B cell (primary cell): ENCODE data around the gene SLC13A3. TPM values are rescaled to one million over a fixed set of nuclear protein-coding genes. Genes with fewer than 3 reads are reported as not detected.

Source experiments
- ATAC-seq: fragments of 200-7000 bp; cut with Tn5 transposase; one replicate; pipeline ENCODE4 v1.10.0; 2021; ENCODE audit warnings: low read depth, mild to moderate bottlenecking, moderate number of reproducible peaks, moderate library complexity
- CTCF ChIA-PET: fragments of 350-600 bp; sonication (Branson Sonifier 250); formaldehyde crosslinking; loops from one replicate; lab custom pipeline; 2021; ENCODE audit warnings: antibody characterized with exemption, inconsistent platforms; lab: Charles Lee
- POLR2A ChIA-PET: fragments of 350-600 bp; sonication (Branson Sonifier 250); formaldehyde crosslinking; loops from one replicate; lab custom pipeline; 2021; ENCODE audit warnings: antibody characterized with exemption; lab: Charles Lee
- DNase-seq: peaks from one replicate; pipeline ENCODE4 v3.0.0; 2013
- H2AFZ ChIP-seq: 2 replicates; pipeline ENCODE4 v1.6.1; 2012; ENCODE audit warnings: mild to moderate bottlenecking, low read depth, low read length; ENCODE audit not compliant: insufficient read depth, poor library complexity, severe bottlenecking
- H3K27ac ChIP-seq, 2 donors: 1 replicate in 1 of 2; 2 replicates in 1 of 2; pipeline ENCODE4 v1.5.1; 2012 to 2013; ENCODE audit warnings: low read length in 2 of 2, mild to moderate bottlenecking in 2 of 2, moderate library complexity in 1 of 2
- H3K27me3 ChIP-seq, 4 experiments: fragments of 200-600 bp in 1 of 4; sonication (generic) in 1 of 4; replicated peaks in 1 of 4; 1 replicate in 2 of 4; 2 replicates in 2 of 4; pipeline versions ENCODE4 v1.6.1 to v1.7.0; 2013 to 2016; ENCODE audit warnings: low read length in 3 of 4, mild to moderate bottlenecking in 2 of 4, mixed read lengths in 1 of 4, moderate library complexity in 1 of 4; ENCODE audit not compliant: insufficient read depth in 4 of 4, control insufficient read depth in 3 of 4; ENCODE audit errors: control extremely low read depth in 1 of 4
- H3K36me3 ChIP-seq, 2 experiments: replicated peaks in 1 of 2; 1 replicate in 1 of 2; 2 replicates in 1 of 2; pipeline versions ENCODE4 v1.6.1 to v1.7.1; 2013; ENCODE audit warnings: low read length in 1 of 2; ENCODE audit not compliant: insufficient read depth in 2 of 2, control insufficient read depth in 1 of 2; ENCODE audit errors: control extremely low read depth in 1 of 2, extremely low read depth in 1 of 2
- H3K4me1 ChIP-seq, 2 donors: fragments of 200-600 bp in 1 of 2; sonication (generic) in 1 of 2; 1 replicate in 1 of 2; 2 replicates in 1 of 2; pipeline versions ENCODE4 v1.5.1 to v1.6.1; 2013 to 2017; ENCODE audit warnings: low read length in 2 of 2; ENCODE audit not compliant: control insufficient read depth in 2 of 2, insufficient read depth in 2 of 2
- H3K4me2 ChIP-seq: replicated peaks from 2 replicates; pipeline ENCODE3; 2012; ENCODE audit warnings: mild to moderate bottlenecking, low read depth, low read length; ENCODE audit not compliant: poor library complexity, severe bottlenecking
- H3K4me3 ChIP-seq, 5 experiments: fragments of 200-600 bp in 1 of 5; sonication (generic) in 1 of 5; 1 replicate in 3 of 5; 2 replicates in 2 of 5; pipeline versions ENCODE4 v1.5.1 to v1.7.0; 2011 to 2016; ENCODE audit warnings: low read length in 4 of 5, mild to moderate bottlenecking in 4 of 5, low read depth in 2 of 5, control low read depth in 1 of 5, moderate library complexity in 1 of 5; ENCODE audit not compliant: insufficient read depth in 1 of 5; ENCODE audit errors: control extremely low read depth in 1 of 5, extremely low read depth in 1 of 5
- H3K79me2 ChIP-seq: fragments of 200-600 bp; sonication (generic); one replicate; pipeline ENCODE4 v1.6.0; 2016; ENCODE audit warnings: low read length; ENCODE audit not compliant: control insufficient read depth, insufficient read depth
- H3K9ac ChIP-seq: fragments of 200-600 bp; sonication (generic); 2 replicates; pipeline ENCODE4 v1.6.1; 2017; ENCODE audit warnings: mild to moderate bottlenecking, low read length, moderate library complexity
- H3K9me3 ChIP-seq, 3 donors: one replicate each; pipeline versions ENCODE4 v1.6.1 to v1.7.1; 2013; ENCODE audit warnings: low read length in 2 of 3; ENCODE audit not compliant: control insufficient read depth in 2 of 3, insufficient read depth in 1 of 3; ENCODE audit errors: control extremely low read depth in 1 of 3
- H4K20me1 ChIP-seq: 2 replicates; pipeline ENCODE4 v1.6.0; 2012; ENCODE audit warnings: mild to moderate bottlenecking, low read length; ENCODE audit not compliant: insufficient read depth, control insufficient read depth, poor library complexity, severe bottlenecking
- H3K27ac Mint-ChIP-seq: one replicate; pipeline ENCODE4 v1.8.0; 2021; ENCODE audit warnings: mixed read lengths
- H3K27me3 Mint-ChIP-seq: one replicate; pipeline ENCODE4 v1.8.0; 2021; ENCODE audit warnings: mixed read lengths
- H3K4me1 Mint-ChIP-seq: one replicate; pipeline ENCODE4 v1.8.0; 2021; ENCODE audit warnings: mixed read lengths
- H3K4me3 Mint-ChIP-seq: one replicate; pipeline ENCODE4 v1.8.0; 2021; ENCODE audit warnings: mixed read lengths
- H3K9me3 Mint-ChIP-seq: one replicate; pipeline ENCODE4 v1.8.0; 2022; ENCODE audit warnings: mixed read lengths; ENCODE audit not compliant: insufficient read depth
- CTCF ChIP-seq: fragments of 200-600 bp; IDR thresholded peaks from one replicate; pipeline ENCODE4 v1.8.0; 2022; ENCODE audit warnings: antibody characterized with exemption, mild to moderate bottlenecking
- EZH2 ChIP-seq: IDR thresholded peaks from 2 replicates; pipeline ENCODE4 v1.6.1; 2012; ENCODE audit warnings: borderline replicate concordance, low read depth, mild to moderate bottlenecking, moderate library complexity, low read length; ENCODE audit not compliant: insufficient read depth, poor library complexity, severe bottlenecking
- WGBS: methylation state at CpG from one replicate; pipeline ENCODE4 v1.1.5; 2013; ENCODE audit warnings: missing lambda C conversion rate; ENCODE audit not compliant: insufficient coverage; 5-methylcytosine and 5-hydroxymethylcytosine counted together
- intact Hi-C: fragments of 100-400 bp; cut with micrococcal nuclease; formaldehyde crosslinking; loops from one replicate; pipeline ENCODE4 v1.10.0; 2022
- polyA plus RNA-seq: library from polyadenylated mRNA; depleted of rRNA; stranded (reverse); fragments of >200 nt; gene quantifications from 2 replicates; pipeline ENCODE4 v1.2.3, GENCODE V29; 2012
- total RNA-seq, 2 donors: library from RNA; stranded (reverse); fragments of 120-200 nt in 1 of 2; gene quantifications; 1 replicate in 1 of 2; 2 replicates in 1 of 2; pipeline versions ENCODE4 v1.2.3 to v1.2.4, GENCODE V29; 2013 to 2022

Gene SLC13A3
- total and polyA plus RNA-seq, 2 donors (not counting 1 experiment from before 2014, with no cell fraction given) = 0.09 to 0.20 TPM

- no peak for DNase-seq
- H3K4me3 Mint-ChIP-seq = no peak overlapping the region
- Histone ChIP-seq H3K79me2 (no peaks in the 10 kb centered on the region), H2AFZ (no peak overlapping the region), H3K27me3 (peaks cover 0 to 7% (median 2%) of the 10 kb centered on the region in 4 experiments), H3K36me3 (no peaks in the 10 kb centered on the region), H3K27ac (no peak overlapping the region), H3K9ac (no peak overlapping the region), H3K9me3 (peaks cover 0 to 4% (median 0%) of the 10 kb centered on the region in 3 donors), H3K4me3 (no peak overlapping the region), H4K20me1 (no peaks in the 10 kb centered on the region), H3K4me2 (no peak overlapping the region), H3K4me1 (no peaks in the 10 kb centered on the region)
- no peak overlapping the region for H3K27ac Mint-ChIP-seq
- TF ChIP-seq EZH2 = no peak
- TF ChIP-seq CTCF = no peak
- ATAC-seq = no peak
- no peaks in the 10 kb centered on the region for H3K4me1 Mint-ChIP-seq
- CTCF ChIA-PET = interaction anchor here (1.3 kb wide), 1 partner anchor 21 kb away, joined by 3 read pairs; no protein-coding TSS in a partner anchor
- intact Hi-C loops = no loop called here
- 86% methylated on average over 2 of the region's 5 CpGs for WGBS
- H3K27me3 Mint-ChIP-seq = peaks cover 14% of the 10 kb centered on the region
- POLR2A ChIA-PET = no interaction called here
- H3K9me3 Mint-ChIP-seq = no peaks in the 10 kb centered on the region
These were observed 68.6 kb downstream of the SLC13A3 start for GRCh38 chr20:46582648-46583047.

GRCh38 chr20:46581391-46581790, 69.9 kb downstream of the SLC13A3 start:
- no peak for TF ChIP-seq EZH2
- TF ChIP-seq CTCF = no peak
- Histone ChIP-seq H3K27me3 (peaks cover 0 to 11% (median 3%) of the 10 kb centered on the region in 4 experiments), H3K9me3 (peaks cover 0 to 4% (median 0%) of the 10 kb centered on the region in 3 donors), H3K4me1 (no peaks in the 10 kb centered on the region), H3K9ac (no peak overlapping the region), H3K79me2 (no peaks in the 10 kb centered on the region), H3K4me2 (no peak overlapping the region), H3K27ac (no peak overlapping the region), H3K36me3 (no peaks in the 10 kb centered on the region), H4K20me1 (no peaks in the 10 kb centered on the region), H3K4me3 (no peak overlapping the region), H2AFZ (no peak overlapping the region)
- ChIA-PET CTCF (no interaction called here), POLR2A (no interaction called here)
- WGBS = 73% methylated on average over 3 of the region's 3 CpGs
- intact Hi-C loops = no loop called here
- DNase-seq (no peak), ATAC-seq (no peak)
- H3K4me3 Mint-ChIP-seq = no peak overlapping the region
- H3K4me1 Mint-ChIP-seq = no peaks in the 10 kb centered on the region
- H3K27ac Mint-ChIP-seq = no peak overlapping the region
- peaks cover 14% of the 10 kb centered on the region for H3K27me3 Mint-ChIP-seq
- H3K9me3 Mint-ChIP-seq = no peaks in the 10 kb centered on the region
